Measurements from ENCODE around the gene MYO1D.

The MYO1D gene

GRCh38 chr17:32802306-32802705 is 74.6 kb downstream of the MYO1D start:
- DNase-seq (ENCODE audit: low read depth, low spot score), result no peak
- no peak overlapping the region for H3K4me3 ChIP-seq (ENCODE audit: low read depth, low read length)
- CTCF ChIA-PET, result interaction anchor here (1.0 to 2.4 kb wide), 3 partner anchors 75 to 109 kb away, joined by 3 to 9 read pairs (median 7); partner anchors contain the start of gene MYO1D
- no peak for TF ChIP-seq CTCF (IDR thresholded peaks at IDR 0.05; ENCODE audit: insufficient read depth, low read length, missing control alignments)
- POLR2A ChIA-PET, result no interaction called here

GRCh38 chr17:32801641-32802040 is 75.3 kb downstream of the MYO1D start:
- CTCF ChIA-PET, result interaction anchor here (0.9 to 2.4 kb wide), 4 partner anchors 76 to 137 kb away, joined by 3 to 9 read pairs (median 5); partner anchors contain the start of gene MYO1D

GRCh38 chr17:32801193-32801592 is 75.7 kb downstream of the MYO1D start:
- H3K4me3 ChIP-seq (ENCODE audit: low read depth, low read length), result no peak overlapping the region
- DNase-seq (ENCODE audit: low read depth, low spot score), result no peak
- CTCF ChIA-PET, result interaction anchor here (0.9 to 2.4 kb wide), 5 partner anchors 19 to 137 kb away, joined by 3 to 9 read pairs (median 3); partner anchors contain the start of gene MYO1D
- POLR2A ChIA-PET, result no interaction called here
- TF ChIP-seq CTCF (IDR thresholded peaks at IDR 0.05; ENCODE audit: insufficient read depth, low read length, missing control alignments), result no peak

More at GRCh38 chr17:32801641-32802040, 75.3 kb downstream of the MYO1D start:
- DNase-seq (ENCODE audit: low read depth, low spot score), result no peak
- POLR2A ChIA-PET, result no interaction called here
- H3K4me3 ChIP-seq (ENCODE audit: low read depth, low read length), result no peak overlapping the region
- no peak for TF ChIP-seq CTCF (IDR thresholded peaks at IDR 0.05; ENCODE audit: insufficient read depth, low read length, missing control alignments)

GRCh38 chr17:32798938-32799337 is 78.0 kb downstream of the MYO1D start:
- POLR2A ChIA-PET, result no interaction called here
- no peak for DNase-seq (ENCODE audit: low read depth, low spot score)
- no peak overlapping the region for H3K4me3 ChIP-seq (ENCODE audit: low read depth, low read length)
- CTCF ChIA-PET, result interaction anchor here (2.4 kb wide), 1 partner anchor 16 kb away, joined by 6 read pairs; no protein-coding TSS in a partner anchor
- TF ChIP-seq CTCF (IDR thresholded peaks at IDR 0.05; ENCODE audit: insufficient read depth, low read length, missing control alignments), result no peak

GRCh38 chr17:32795339-32795979 is 81.5 kb downstream of the MYO1D start:
- H3K4me3 ChIP-seq (ENCODE audit: low read depth, low read length), result no peak overlapping the region
- POLR2A ChIA-PET, result no interaction called here
- no peak for TF ChIP-seq CTCF (IDR thresholded peaks at IDR 0.05; ENCODE audit: insufficient read depth, low read length, missing control alignments)
- no peak for DNase-seq (ENCODE audit: low read depth, low spot score)
- CTCF ChIA-PET, result interaction anchor here (2.8 kb wide), 1 partner anchor 12 kb away, joined by 14 read pairs; no protein-coding TSS in a partner anchor

- ChIA-PET CTCF (interaction anchor here (2.8 kb wide), 1 partner anchor 11 kb away, joined by 14 read pairs; no protein-coding TSS in a partner anchor), POLR2A (no interaction called here)
- no peak overlapping the region for H3K4me3 ChIP-seq (ENCODE audit: low read depth, low read length)
- DNase-seq (ENCODE audit: low read depth, low spot score), result no peak
- TF ChIP-seq CTCF (IDR thresholded peaks at IDR 0.05; ENCODE audit: insufficient read depth, low read length, missing control alignments), result no peak
These were observed 82.2 kb downstream of the MYO1D start for GRCh38 chr17:32794533-32795246.

Measured in AG04449 (cell line).